ENCODE results near the gene WNT5B. TPM values are rescaled to one million over a fixed set of nuclear protein-coding genes. Genes with fewer than 3 reads are reported as not detected.

WNT5B gene
- polyA plus RNA-seq, 3 donors from 2014 or later: not detected

GRCh38 chr12:1606021-1606622 lies 22.9 kb upstream of the WNT5B start:
- H3K9me3 Mint-ChIP-seq: no peaks in the 10 kb centered on the region
- DNase-seq: no peak
- peaks cover 0 to 3% (median 0%) of the 10 kb centered on the region in 3 donors for H3K36me3 Mint-ChIP-seq
- H3K4me3 Mint-ChIP-seq: peak overlapping the region; percentile 80 to 86 (median 83)
- H3K4me1 Mint-ChIP-seq: peaks cover 31 to 33% of the 10 kb centered on the region in 2 donors
- H3K27ac Mint-ChIP-seq: peak overlapping the region in 1 of 6 donors; percentile 52
- peaks cover 0 to 8% (median 2%) of the 10 kb centered on the region in 3 donors for H3K27me3 Mint-ChIP-seq (ENCODE audit: low read depth in 3 of 3)

DNA sequence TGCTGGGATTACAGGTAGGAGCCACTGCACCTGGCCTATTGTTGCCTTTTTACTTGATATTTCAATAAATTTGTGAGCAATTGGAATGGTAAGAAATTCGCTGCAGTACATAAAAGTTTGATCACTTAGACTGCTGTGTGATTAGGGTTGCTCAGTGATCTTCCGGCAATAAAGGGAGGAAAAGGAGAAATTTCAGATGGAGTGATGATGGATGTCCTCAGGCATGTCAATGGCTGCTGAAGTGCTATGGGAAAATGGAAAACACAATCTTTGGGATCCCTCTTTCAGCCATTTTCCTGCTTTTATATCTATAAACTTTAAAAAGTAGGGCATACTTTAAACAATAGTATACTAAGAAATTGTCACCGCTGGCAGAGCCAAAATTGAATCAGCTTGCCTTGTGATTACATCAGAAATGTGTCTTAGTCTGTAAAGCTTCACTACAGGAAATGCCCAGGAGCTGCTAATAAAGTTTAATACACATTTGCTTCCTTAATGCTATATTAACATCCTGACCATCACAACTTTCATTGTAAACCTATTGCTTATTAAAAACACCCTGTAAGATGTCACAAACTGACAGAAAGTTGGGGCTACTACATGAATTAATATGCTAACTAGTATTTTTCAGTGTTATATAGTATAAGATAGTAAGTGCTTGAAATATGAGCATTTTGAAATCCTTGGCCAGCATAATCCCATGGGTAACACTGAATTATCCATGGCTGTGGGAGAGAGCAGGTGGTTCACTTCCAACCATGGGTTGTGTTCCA lies 20.9 kb upstream of the WNT5B start:
- Mint-ChIP-seq H3K4me1 (peaks cover 13 to 14% of the 10 kb centered on the region in 2 donors), H3K4me3 (no peak overlapping the region), H3K27ac (no peak overlapping the region), H3K9me3 (no peaks in the 10 kb centered on the region), H3K36me3 (no peaks in the 10 kb centered on the region), H3K27me3 (ENCODE audit: low read depth in 3 of 3) (peaks cover 2 to 8% (median 3%) of the 10 kb centered on the region in 3 donors)
- no peak for DNase-seq

DNA sequence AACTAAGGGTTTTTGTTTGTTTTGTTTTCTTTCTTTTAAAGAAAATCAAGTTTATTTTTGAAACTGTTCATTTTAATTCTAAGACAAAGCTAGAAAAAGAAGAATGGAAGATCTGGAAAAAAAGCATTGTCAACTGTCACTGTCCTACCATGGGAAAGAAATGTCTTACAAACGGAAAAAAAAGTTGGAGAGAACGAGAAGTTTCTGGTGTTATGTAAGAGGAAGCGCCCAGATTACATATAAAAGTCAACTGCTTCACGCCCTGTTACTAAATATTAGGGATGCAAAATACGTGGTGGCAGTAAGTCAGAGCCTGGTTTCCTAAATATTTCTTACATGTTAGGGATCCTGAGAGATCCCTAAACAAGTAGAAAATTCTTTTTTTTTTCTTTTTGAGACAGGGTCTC lies 20.3 kb upstream of the WNT5B start:
- H3K9me3 Mint-ChIP-seq: no peaks in the 10 kb centered on the region
- H3K36me3 Mint-ChIP-seq: no peaks in the 10 kb centered on the region
- H3K4me1 Mint-ChIP-seq: peaks cover 11 to 13% of the 10 kb centered on the region in 2 donors
- H3K27ac Mint-ChIP-seq: no peak overlapping the region
- no peak overlapping the region for H3K4me3 Mint-ChIP-seq
- H3K27me3 Mint-ChIP-seq (ENCODE audit: low read depth in 3 of 3): peaks cover 2 to 8% (median 6%) of the 10 kb centered on the region in 3 donors
- no peak for DNase-seq

DNA sequence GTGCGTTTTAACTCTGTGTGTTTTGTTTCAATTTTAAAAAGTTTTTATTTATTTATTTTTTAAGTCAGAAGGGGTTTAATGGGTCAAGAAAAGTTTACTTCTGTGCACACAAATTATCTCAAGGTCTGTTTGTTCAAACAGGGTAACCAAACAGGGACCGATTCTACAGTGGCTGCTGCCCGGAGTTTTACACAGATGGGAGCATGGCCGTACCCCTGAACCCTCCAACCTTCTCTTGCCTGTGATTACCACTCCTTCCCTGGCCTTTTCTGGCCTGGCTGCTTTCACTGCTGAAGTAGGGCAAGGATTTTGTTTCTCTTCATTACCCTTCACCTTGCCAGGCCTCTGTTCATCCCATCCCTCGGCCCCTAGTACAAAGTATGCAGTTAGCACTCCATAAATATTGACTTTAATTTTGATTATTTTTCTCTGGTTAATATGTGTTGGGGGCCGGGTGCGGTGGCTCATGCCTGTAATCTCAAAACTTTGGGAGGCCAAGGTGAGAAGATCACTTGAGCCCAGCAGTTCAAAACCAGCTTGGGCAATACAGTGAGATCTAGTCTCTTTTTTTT lies 18.9 kb upstream of the WNT5B start:
- H3K27me3 Mint-ChIP-seq (ENCODE audit: low read depth in 3 of 3): peaks cover 5 to 6% (median 6%) of the 10 kb centered on the region in 3 donors
- no peak overlapping the region for H3K27ac Mint-ChIP-seq
- no peaks in the 10 kb centered on the region for H3K9me3 Mint-ChIP-seq
- no peak for DNase-seq
- no peaks in the 10 kb centered on the region for H3K36me3 Mint-ChIP-seq
- H3K4me1 Mint-ChIP-seq: peaks cover 7 to 8% of the 10 kb centered on the region in 2 donors
- H3K4me3 Mint-ChIP-seq: no peak overlapping the region

- H3K36me3 Mint-ChIP-seq: no peaks in the 10 kb centered on the region
- DNase-seq: no peak
- peaks cover 2 to 9% (median 6%) of the 10 kb centered on the region in 3 donors for H3K27me3 Mint-ChIP-seq (ENCODE audit: low read depth in 3 of 3)
- no peak overlapping the region for H3K4me3 Mint-ChIP-seq
- H3K9me3 Mint-ChIP-seq: no peaks in the 10 kb centered on the region
- H3K4me1 Mint-ChIP-seq: no peaks in the 10 kb centered on the region
- no peak overlapping the region for H3K27ac Mint-ChIP-seq
Measured at GRCh38 chr12:1611803-1612572, 17.0 kb upstream of the WNT5B start.

- Mint-ChIP-seq H3K4me3 (no peak overlapping the region), H3K27me3 (ENCODE audit: low read depth in 3 of 3) (peaks cover 0 to 9% (median 6%) of the 10 kb centered on the region in 3 donors), H3K27ac (no peak overlapping the region), H3K9me3 (no peaks in the 10 kb centered on the region), H3K36me3 (no peaks in the 10 kb centered on the region), H3K4me1 (no peaks in the 10 kb centered on the region)
- DNase-seq: no peak
Measured at GRCh38 chr12:1613860-1614259, 15.2 kb upstream of the WNT5B start.

GRCh38 chr12:1614360-1614759 lies 14.7 kb upstream of the WNT5B start:
- no peak overlapping the region for H3K4me3 Mint-ChIP-seq
- H3K27me3 Mint-ChIP-seq (ENCODE audit: low read depth in 3 of 3): peaks cover 0 to 9% (median 8%) of the 10 kb centered on the region in 3 donors
- no peaks in the 10 kb centered on the region for H3K4me1 Mint-ChIP-seq
- no peaks in the 10 kb centered on the region for H3K36me3 Mint-ChIP-seq
- no peak overlapping the region for H3K27ac Mint-ChIP-seq
- DNase-seq: no peak
- no peaks in the 10 kb centered on the region for H3K9me3 Mint-ChIP-seq

- Mint-ChIP-seq H3K27ac (no peak overlapping the region), H3K36me3 (no peaks in the 10 kb centered on the region), H3K27me3 (ENCODE audit: low read depth in 3 of 3) (peaks cover 0 to 9% (median 6%) of the 10 kb centered on the region in 3 donors), H3K4me1 (no peaks in the 10 kb centered on the region), H3K9me3 (no peaks in the 10 kb centered on the region), H3K4me3 (no peak overlapping the region)
- no peak for DNase-seq
Measured at GRCh38 chr12:1616233-1617066, 12.6 kb upstream of the WNT5B start.

DNA sequence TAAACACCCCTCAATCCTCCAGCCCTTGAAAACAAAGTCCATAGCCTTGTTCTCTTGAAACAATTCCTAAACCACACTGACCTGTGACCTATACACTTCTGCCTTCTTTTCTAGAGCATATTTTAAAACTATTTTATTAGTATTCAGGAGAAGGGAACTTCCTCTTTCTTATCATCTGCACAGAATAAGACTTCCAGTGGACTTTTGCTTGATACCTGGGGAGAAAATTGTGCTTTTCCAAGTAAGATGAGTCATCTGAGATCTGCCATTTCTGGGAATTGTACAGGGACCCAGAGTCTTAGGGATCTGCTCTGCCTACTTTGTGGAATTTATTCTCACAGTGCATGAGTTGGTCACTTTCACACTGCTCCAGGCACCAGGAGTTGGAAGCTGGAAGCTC lies 10.5 kb upstream of the WNT5B start:
- DNase-seq: no peak
- H3K27ac Mint-ChIP-seq: no peak overlapping the region

GRCh38 chr12:1619159-1619558 lies 9.9 kb upstream of the WNT5B start:
- no peak overlapping the region for H3K4me3 Mint-ChIP-seq
- H3K27ac Mint-ChIP-seq: no peak overlapping the region
- H3K36me3 Mint-ChIP-seq: peaks cover 0 to 5% (median 0%) of the 10 kb centered on the region in 3 donors
- DNase-seq: no peak
- no peaks in the 10 kb centered on the region for H3K9me3 Mint-ChIP-seq
- H3K27me3 Mint-ChIP-seq (ENCODE audit: low read depth in 3 of 3): peaks cover 2 to 8% (median 6%) of the 10 kb centered on the region in 3 donors
- no peaks in the 10 kb centered on the region for H3K4me1 Mint-ChIP-seq

More for the DNA sequence above, 10.5 kb upstream of the WNT5B start:
- Mint-ChIP-seq H3K4me3 (no peak overlapping the region), H3K4me1 (no peaks in the 10 kb centered on the region), H3K27me3 (ENCODE audit: low read depth in 3 of 3) (peaks cover 2 to 7% (median 6%) of the 10 kb centered on the region in 3 donors), H3K36me3 (peaks cover 0 to 5% (median 0%) of the 10 kb centered on the region in 3 donors), H3K9me3 (no peaks in the 10 kb centered on the region)

DNA sequence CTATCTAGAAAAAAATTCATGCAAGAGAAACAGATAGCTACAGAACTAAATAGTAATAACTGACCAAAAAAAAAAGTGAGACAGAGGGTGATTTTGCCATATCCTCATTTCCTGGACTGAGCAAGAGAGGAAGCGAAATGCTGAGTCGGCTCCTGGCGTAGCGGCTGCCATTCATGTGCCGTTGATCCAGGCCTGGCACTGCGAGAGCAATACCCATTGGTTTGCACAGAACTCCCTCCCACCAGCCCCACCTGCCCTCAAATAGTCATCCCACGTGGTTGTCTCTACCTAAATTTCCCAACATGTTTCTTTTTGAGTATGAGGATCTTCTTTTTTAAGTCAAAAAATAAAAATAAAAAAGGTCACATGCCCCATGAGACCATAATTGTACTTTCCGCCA lies 9.4 kb upstream of the WNT5B start:
- Mint-ChIP-seq H3K9me3 (no peaks in the 10 kb centered on the region), H3K27me3 (ENCODE audit: low read depth in 3 of 3) (peaks cover 2 to 8% (median 6%) of the 10 kb centered on the region in 3 donors), H3K4me1 (no peaks in the 10 kb centered on the region), H3K36me3 (peaks cover 0 to 5% (median 0%) of the 10 kb centered on the region in 3 donors), H3K27ac (no peak overlapping the region), H3K4me3 (no peak overlapping the region)
- no peak for DNase-seq

DNA sequence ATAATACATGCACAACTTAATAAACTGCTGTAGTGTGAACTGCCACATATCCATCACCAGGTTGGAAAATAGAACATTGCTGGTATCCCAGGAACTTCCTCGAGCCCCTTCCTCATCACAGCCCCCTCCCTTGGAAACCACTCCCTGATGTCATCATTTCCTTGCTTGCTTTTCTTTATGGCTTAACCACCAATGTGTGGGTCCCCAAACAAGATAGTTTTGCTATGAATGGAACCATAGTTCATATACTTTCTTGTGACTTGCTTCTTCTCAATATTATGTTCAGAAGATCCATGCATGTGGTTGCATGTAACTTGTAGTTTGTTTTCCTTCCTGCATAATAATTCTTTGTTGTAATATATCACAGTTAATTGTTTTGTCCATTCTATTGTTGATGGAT lies 8.9 kb upstream of the WNT5B start:
- Mint-ChIP-seq H3K27me3 (ENCODE audit: low read depth in 3 of 3) (peaks cover 2 to 8% (median 4%) of the 10 kb centered on the region in 3 donors), H3K36me3 (peaks cover 0 to 5% (median 0%) of the 10 kb centered on the region in 3 donors), H3K4me3 (no peak overlapping the region), H3K9me3 (no peaks in the 10 kb centered on the region), H3K4me1 (no peaks in the 10 kb centered on the region), H3K27ac (no peak overlapping the region)
- DNase-seq: no peak

DNA sequence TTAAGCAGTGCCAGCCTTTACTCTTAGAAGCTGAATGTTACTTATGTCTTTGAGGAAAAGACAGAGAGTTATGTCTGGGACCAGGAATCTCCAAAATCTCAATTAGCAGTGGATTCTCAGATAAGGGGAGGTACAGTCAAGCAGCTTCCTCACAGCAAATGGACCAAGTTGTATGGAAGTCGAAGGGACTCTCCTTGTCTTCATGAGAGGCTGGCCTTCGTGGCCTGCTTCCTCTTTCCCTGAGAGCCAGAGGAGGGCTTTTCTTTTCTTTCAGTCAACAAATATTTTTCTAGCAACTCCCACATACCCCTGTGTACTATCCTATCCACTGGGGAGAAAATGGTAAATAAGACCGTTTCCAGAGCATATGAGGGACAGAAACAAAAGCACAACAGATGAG lies 6.6 kb upstream of the WNT5B start:
- no peaks in the 10 kb centered on the region for H3K4me1 Mint-ChIP-seq
- H3K9me3 Mint-ChIP-seq: no peaks in the 10 kb centered on the region
- H3K36me3 Mint-ChIP-seq: peaks cover 0 to 5% (median 0%) of the 10 kb centered on the region in 3 donors
- DNase-seq: no peak
- no peak overlapping the region for H3K27ac Mint-ChIP-seq
- peaks cover 4 to 8% (median 4%) of the 10 kb centered on the region in 3 donors for H3K27me3 Mint-ChIP-seq (ENCODE audit: low read depth in 3 of 3)
- no peak overlapping the region for H3K4me3 Mint-ChIP-seq

All from immature natural killer cell (primary cell).